ENCODE data around the gene SCGN.
"Not testable (repeated sequence)": the region's sequence is repeated elsewhere in the genome, so short reads cannot be mapped to it uniquely, and the experiment has no call there.

The SCGN gene

GRCh38 chr6:25730907-25731306, 78.9 kb downstream of the SCGN start:
- DNase-seq (ENCODE audit: low read depth in 2 of 2): no peak

GRCh38 chr6:25731721-25732120, 79.7 kb downstream of the SCGN start:
- no peak for DNase-seq (ENCODE audit: low read depth in 2 of 2)

GRCh38 chr6:25732468-25733198, 80.6 kb downstream of the SCGN start:
- DNase-seq (ENCODE audit: low read depth in 2 of 2): no peak

GRCh38 chr6:25735261-25735660, 83.2 kb downstream of the SCGN start:
- DNase-seq (ENCODE audit: low read depth in 2 of 2): no peak

GRCh38 chr6:25743868-25744267, 91.9 kb downstream of the SCGN start:
- no peak for DNase-seq (ENCODE audit: low read depth in 2 of 2)

GRCh38 chr6:25745836-25746235, 93.8 kb downstream of the SCGN start:
- no peak for DNase-seq (ENCODE audit: low read depth in 2 of 2)

GRCh38 chr6:25746968-25747367, 95.0 kb downstream of the SCGN start:
- no peak for DNase-seq (ENCODE audit: low read depth in 2 of 2)

- DNase-seq (ENCODE audit: low read depth in 2 of 2): no peak
These were observed 95.5 kb downstream of the SCGN start for GRCh38 chr6:25747477-25747876.

GRCh38 chr6:25748049-25748448, 96.0 kb downstream of the SCGN start:
- no peak for DNase-seq (ENCODE audit: low read depth in 2 of 2)

- DNase-seq (ENCODE audit: low read depth in 2 of 2): not testable (repeated sequence)
These were observed 96.8 kb downstream of the SCGN start for GRCh38 chr6:25748601-25749517.

GRCh38 chr6:25749837-25750236, 97.8 kb downstream of the SCGN start:
- DNase-seq (ENCODE audit: low read depth in 2 of 2): no peak

- DNase-seq (ENCODE audit: low read depth in 2 of 2): no peak
These were observed 98.9 kb downstream of the SCGN start for GRCh38 chr6:25750906-25751305.
